ENCODE results near the gene C22orf15. TPM values are rescaled to one million over a fixed set of nuclear protein-coding genes. Genes with fewer than 3 reads are reported as not detected.

Gene C22orf15
- total RNA-seq, 6 experiments from 2014 or later = not detected

DNA sequence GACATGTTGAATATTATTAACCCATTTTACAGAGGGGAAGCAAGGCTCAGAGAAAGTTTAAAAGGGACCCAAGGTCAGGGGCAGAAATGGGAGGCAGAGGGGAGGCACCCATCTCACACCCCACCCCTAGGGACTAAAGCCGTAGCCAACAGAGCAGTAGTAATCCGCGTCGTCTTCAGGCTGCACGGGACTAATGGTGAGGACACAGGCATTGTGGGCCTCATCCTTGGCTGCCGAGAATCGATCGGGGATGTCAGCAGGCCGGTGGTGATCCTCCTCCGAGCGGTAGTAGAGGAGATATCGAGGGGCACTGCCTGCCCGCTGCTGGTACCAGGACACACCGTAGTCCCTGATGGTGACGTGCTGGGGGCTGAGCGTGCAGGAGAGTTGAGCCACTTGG, 10.0 kb upstream of the C22orf15 start:
- DNase-seq = no peak
- H3K27ac ChIP-seq = no peak overlapping the region
- WGBS (ENCODE audit: insufficient coverage, low coverage, low lambda C conversion rate, missing lambda C conversion rate) = 87% methylated on average over 3 of the region's 16 CpGs

DNA sequence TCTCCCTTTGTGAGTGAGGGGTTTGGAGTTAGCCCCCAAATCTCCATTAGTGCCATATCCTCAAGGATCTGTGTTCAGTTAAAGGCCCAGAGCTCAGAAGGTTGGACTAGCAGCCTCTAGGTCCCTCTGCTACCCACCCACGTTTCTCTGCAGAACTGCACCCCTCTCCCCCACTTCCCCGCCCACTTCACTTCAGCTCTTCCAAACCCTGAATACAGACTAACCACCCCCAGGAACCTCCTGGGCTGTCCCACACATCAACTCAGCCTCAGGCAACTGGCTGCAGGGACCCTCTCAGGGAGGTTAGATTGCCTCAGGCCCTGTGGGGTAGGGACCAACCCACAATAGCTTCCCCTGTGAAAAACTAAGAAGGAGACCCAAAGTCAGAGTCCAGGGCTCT, 9.4 kb upstream of the C22orf15 start:
- no peaks in the 10 kb centered on the region for H3K9me3 ChIP-seq
- WGBS (ENCODE audit: insufficient coverage, low coverage, low lambda C conversion rate, missing lambda C conversion rate) = 75% methylated on average over 2 of the region's 2 CpGs
- H3K4me1 ChIP-seq = no peaks in the 10 kb centered on the region
- intact Hi-C loops (cut with DNase I) = no loop called here
- H3K27me3 ChIP-seq = no peaks in the 10 kb centered on the region
- ATAC-seq = no peak
- H3K36me3 ChIP-seq = no peaks in the 10 kb centered on the region
- no peak overlapping the region for H3K27ac ChIP-seq
- TF ChIP-seq CTCF (IDR thresholded peaks at IDR 0.05) (no peak), POLR2A (IDR thresholded peaks at IDR 0.05) (no peak)
- no peak for DNase-seq
- H3K4me3 ChIP-seq = no peak overlapping the region

More for the DNA sequence above, 10.0 kb upstream of the C22orf15 start:
- Histone ChIP-seq H3K27me3 (no peaks in the 10 kb centered on the region), H3K36me3 (no peaks in the 10 kb centered on the region), H3K9me3 (no peaks in the 10 kb centered on the region), H3K4me3 (no peak overlapping the region), H3K4me1 (no peaks in the 10 kb centered on the region)
- no peak for ATAC-seq
- intact Hi-C loops (cut with DNase I) = no loop called here
- TF ChIP-seq POLR2A (IDR thresholded peaks at IDR 0.05) (no peak), CTCF (IDR thresholded peaks at IDR 0.05) (no peak)

GRCh38 chr22:23754220-23754919, 8.4 kb upstream of the C22orf15 start, which contains the start of gene VPREB3:
VPREB3 (minus strand) TSS chr22:23754425; CDS start chr22:23754363, 62 bp downstream.
- no peak for TF ChIP-seq CTCF (IDR thresholded peaks at IDR 0.05)
- no peak for TF ChIP-seq POLR2A (IDR thresholded peaks at IDR 0.05)
- 78% methylated on average over 7 of the region's 14 CpGs for WGBS (ENCODE audit: insufficient coverage, low coverage, low lambda C conversion rate, missing lambda C conversion rate)
- H3K4me3 ChIP-seq = no peak within 1 kb of the TSS
- intact Hi-C loops (cut with DNase I) = no loop called here
- no peaks in the 10 kb centered on the region for H3K27me3 ChIP-seq
- DNase-seq (no peak), ATAC-seq (no peak)
- no peaks in the 10 kb centered on the region for H3K4me1 ChIP-seq
- no peaks in the 10 kb centered on the region for H3K36me3 ChIP-seq
- H3K27ac ChIP-seq = no peak within 1 kb of the TSS
- no peaks in the 10 kb centered on the region for H3K9me3 ChIP-seq

DNA sequence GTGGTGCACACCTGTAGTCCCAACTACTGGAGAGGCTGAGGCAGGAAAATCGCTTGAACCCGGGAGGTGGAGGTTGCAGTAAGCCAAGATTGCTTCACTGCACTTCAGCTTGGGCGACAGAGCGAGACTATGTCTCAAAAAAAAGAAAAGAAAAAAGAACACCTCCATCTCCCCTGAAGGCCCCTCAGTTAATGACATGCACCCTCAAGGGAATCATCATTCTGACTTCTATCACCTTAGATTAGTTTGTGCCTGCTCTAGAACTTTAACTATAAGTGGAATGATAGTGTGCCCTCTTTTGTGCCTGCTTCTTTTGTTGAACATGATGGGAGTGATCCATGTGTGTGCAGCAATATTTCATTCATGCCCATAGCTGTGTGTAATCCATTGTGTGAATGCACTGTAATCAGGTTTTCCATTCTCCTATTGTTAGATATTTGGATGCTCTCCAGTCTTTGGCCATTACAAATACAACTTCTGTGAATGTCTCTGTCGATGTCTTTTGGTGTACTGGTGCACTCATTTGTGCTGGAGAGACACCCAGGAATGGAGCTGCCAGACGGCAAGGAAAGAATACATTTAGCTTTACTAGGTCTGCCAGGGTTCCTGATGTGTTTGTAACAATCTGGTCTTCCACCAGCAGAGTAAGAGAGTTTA, 7.7 kb upstream of the C22orf15 start:
- Histone ChIP-seq H3K36me3 (no peaks in the 10 kb centered on the region), H3K4me1 (no peaks in the 10 kb centered on the region), H3K9me3 (no peaks in the 10 kb centered on the region), H3K27me3 (no peaks in the 10 kb centered on the region), H3K4me3 (no peak overlapping the region), H3K27ac (no peak overlapping the region)
- ATAC-seq (no peak), DNase-seq (no peak)
- intact Hi-C loops (cut with DNase I) = no loop called here
- 74% methylated on average over 6 of the region's 6 CpGs for WGBS (ENCODE audit: insufficient coverage, low coverage, low lambda C conversion rate, missing lambda C conversion rate)
- TF ChIP-seq CTCF (IDR thresholded peaks at IDR 0.05) (no peak), POLR2A (IDR thresholded peaks at IDR 0.05) (no peak)
